AG09319 (cell line): ENCODE measurements around the gene MSRB3.

Source experiments
- DNase-seq: peaks from one replicate; pipeline ENCODE4 v3.0.0-alpha.2; 2010; ENCODE audit warnings: low read depth; ENCODE audit errors: extremely low read depth
- CTCF ChIP-seq: IDR thresholded peaks from 2 replicates; pipeline ENCODE4 v1.5.1; 2011; ENCODE audit warnings: low read depth, mild to moderate bottlenecking, inconsistent platforms, low read length, moderate library complexity

MSRB3 gene

GRCh38 chr12:65364046-65364445 is 85.6 kb downstream of the MSRB3 start:
- no peak for TF ChIP-seq CTCF
- DNase-seq, result no peak

- TF ChIP-seq CTCF, result no peak
These were observed 88.9 kb downstream of the MSRB3 start for GRCh38 chr12:65367396-65367795.

GRCh38 chr12:65368055-65368454 is 89.6 kb downstream of the MSRB3 start:
- no peak for TF ChIP-seq CTCF
- DNase-seq, result no peak

More at GRCh38 chr12:65367396-65367795, 88.9 kb downstream of the MSRB3 start:
- no peak for DNase-seq

GRCh38 chr12:65372574-65372973 is 94.1 kb downstream of the MSRB3 start:
- peak; percentile 54 for DNase-seq
- TF ChIP-seq CTCF, result no peak

GRCh38 chr12:65384240-65384639 is 105.8 kb downstream of the MSRB3 start:
- no peak for TF ChIP-seq CTCF
- no peak for DNase-seq

GRCh38 chr12:65387396-65387795 is 108.9 kb downstream of the MSRB3 start:
- no peak for TF ChIP-seq CTCF
- no peak for DNase-seq

GRCh38 chr12:65389436-65389835 is 111.0 kb downstream of the MSRB3 start:
- no peak for DNase-seq
- no peak for TF ChIP-seq CTCF
